Activated T-helper 1 cell treated with anti-CD3 and anti-CD28 coated beads, Interleukin-2, amount 50 U/mL, for 16 hours (primary cell): ENCODE data around the gene DHX16.

ENCODE experiments used
- DNase-seq, 2 donors: peaks; one replicate each; pipeline ENCODE4 v3.0.0-alpha.2; 2020; ENCODE audit warnings: low read depth in 1 of 2, low spot score in 1 of 2

DHX16 gene

DNA sequence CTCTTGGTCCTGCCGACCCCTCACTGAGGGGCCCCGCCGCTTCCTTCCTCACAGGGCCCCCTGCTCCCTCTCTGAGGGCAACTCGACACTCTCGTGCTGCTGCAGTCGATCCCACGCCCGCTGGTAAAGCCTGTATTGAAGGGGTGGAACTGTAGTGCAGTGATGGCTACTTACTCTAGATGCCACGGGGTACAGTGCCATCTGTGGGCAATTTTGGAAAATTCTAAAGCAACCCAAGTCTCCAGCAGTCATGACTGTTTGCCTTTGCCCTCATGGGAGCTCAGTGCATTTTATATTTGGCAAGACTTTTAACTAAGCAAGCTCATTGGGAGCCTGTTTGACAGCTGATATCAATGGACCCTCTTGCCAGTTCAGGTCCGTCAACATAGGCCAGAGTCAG lies 32.3 kb downstream of the DHX16 start:
- DNase-seq: no peak

GRCh38 chr6:30635834-30636233 lies 37.0 kb downstream of the DHX16 start:
- no peak for DNase-seq

- peak; percentile 76 to 81 for DNase-seq
Measured at GRCh38 chr6:30626484-30627366, 46.1 kb downstream of the DHX16 start, which contains the start of gene ATAT1. Gene ATAT1, plus strand, starts transcription at chr6:30626874.

GRCh38 chr6:30625511-30625910 lies 47.3 kb downstream of the DHX16 start:
- DNase-seq: no peak

GRCh38 chr6:30619561-30619960 lies 53.2 kb downstream of the DHX16 start:
- no peak for DNase-seq

DNA sequence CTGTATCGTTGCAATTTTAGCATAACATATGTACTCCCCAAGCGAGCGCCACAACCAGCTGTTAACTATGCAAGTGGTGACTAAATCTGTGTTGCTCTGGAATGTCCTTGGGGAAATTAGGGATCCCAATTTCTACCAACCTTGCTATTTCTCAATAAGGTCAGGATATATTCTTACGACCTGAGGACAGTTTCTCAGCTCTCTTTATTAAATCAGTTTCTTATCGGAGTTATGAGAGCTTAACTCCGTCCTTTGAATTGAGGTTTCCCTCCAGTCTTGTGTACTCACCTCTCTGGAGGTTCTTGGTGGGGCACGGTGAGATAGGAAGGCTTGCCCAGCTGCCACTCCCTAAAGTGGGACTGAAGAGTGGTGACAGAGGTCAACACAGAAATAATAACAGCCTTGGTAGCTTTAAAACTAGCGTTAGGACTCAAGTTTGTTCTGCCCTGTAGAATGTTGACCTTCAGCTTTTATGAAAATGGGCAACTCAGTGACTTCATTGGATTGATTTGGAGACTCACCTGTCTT lies 54.5 kb downstream of the DHX16 start:
- no peak for DNase-seq

DNA sequence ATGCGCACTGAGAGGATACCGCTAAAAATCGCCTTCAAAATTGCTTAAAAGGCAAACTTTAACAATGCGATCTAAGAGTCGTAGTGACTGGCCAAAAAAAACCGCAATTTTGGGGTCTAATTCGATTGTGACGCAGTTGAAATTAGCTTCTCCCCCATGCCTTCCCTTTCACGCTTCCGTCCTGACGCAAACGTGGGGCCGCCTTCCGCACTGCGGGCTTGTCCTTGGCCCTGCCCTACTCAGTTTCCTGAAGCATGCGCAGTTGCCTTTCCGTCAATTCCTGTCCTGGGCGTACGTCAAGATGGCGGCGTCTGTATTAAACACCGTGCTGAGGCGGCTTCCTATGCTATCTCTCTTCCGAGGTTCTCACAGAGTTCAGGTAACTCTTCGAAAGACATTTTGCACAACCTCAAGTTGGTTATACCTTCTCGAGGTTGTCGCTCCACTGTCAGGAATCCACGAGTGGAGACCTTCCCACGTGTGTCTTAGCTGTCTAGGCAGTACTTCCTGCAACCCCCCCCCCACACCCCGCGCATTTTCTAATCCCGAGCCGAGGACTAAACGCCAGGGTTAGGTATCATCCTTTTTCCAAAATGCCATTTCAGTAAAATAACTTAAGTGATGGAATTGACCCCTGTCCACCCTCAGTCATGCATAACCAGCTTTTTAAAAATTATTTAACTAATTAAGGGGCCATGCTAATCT lies 55.1 kb downstream of the DHX16 start, which contains the start of gene MRPS18B:
MRPS18B (plus strand) TSS at position 276 of the 705 bp plus-strand sequence; CDS start at position 302, 26 bp downstream.
- DNase-seq: peak; percentile 91 to 96

GRCh38 chr6:30616811-30617564 lies 55.8 kb downstream of the DHX16 start, which contains the start of gene PPP1R10:
Gene PPP1R10, minus strand, starts transcription at chr6:30617243. Its CDS starts 7,299 bp downstream, at chr6:30609944.
- DNase-seq: peak; percentile 92 to 96

DNA sequence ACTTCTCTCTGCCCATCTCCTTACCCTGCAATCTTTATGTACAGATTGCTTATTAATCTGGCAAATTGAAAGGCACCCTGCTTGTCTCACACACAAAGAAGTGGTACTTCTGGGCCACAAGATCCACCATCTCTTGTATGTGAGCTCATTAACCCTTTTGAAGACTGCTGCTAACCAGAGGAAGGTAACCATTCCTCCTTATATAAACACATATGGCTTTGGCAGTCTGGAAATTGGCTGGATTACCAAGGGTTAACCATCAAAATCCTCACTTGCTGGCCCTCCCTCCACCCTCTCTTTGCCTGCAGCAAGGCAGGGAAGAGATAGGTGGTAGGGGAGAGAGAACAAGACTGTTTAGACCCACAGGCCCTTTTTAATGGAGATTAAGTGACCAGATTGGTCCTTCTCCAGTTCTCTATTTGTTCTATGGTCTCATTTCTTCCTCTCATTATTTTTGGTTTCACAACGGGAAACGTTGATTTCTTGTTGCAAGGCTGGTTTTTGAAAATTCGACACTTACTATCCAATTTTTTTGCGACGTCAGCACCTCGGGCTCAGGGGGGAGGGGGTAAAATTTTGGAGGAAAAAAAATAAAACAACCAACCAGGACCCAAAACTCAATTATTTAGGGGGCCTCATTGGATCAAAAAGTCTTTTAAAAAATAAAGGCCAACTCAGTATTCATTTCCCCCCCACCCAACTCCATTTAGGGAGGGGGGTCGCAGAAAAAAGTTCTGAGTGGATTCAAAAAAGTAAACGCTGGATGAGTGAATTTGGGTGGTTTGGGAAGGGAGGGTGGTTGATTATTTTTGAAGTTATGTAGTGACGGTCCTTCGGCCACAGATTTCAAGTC lies 56.6 kb downstream of the DHX16 start:
- DNase-seq: no peak

GRCh38 chr6:30615219-30615957 lies 57.4 kb downstream of the DHX16 start:
- no peak for DNase-seq

GRCh38 chr6:30614843-30615218 lies 58.0 kb downstream of the DHX16 start:
- peak; percentile 53 to 71 for DNase-seq

GRCh38 chr6:30614044-30614842 lies 58.6 kb downstream of the DHX16 start:
- no peak for DNase-seq

GRCh38 chr6:30613251-30614043 lies 59.4 kb downstream of the DHX16 start:
- DNase-seq: no peak

GRCh38 chr6:30612687-30613248 lies 60.0 kb downstream of the DHX16 start:
- no peak for DNase-seq

DNA sequence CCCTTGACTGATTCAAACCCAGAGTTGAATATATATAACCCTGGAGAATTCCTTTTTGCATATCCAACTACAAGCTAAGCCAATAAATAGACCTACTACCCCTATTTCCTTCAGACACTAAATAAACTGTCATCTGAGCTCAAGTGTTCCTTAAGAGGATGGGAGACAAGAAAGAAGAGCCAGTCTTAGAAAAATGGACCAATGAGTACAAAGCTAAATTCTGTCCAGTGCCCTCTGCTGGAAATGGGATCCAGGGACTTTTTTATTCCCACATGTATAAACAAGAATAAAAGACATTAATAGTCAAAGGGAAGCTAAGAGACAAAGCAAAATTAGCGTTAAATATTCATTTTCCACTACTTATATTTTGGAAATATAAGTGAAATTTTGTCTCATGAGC lies 60.6 kb downstream of the DHX16 start:
- DNase-seq: no peak

GRCh38 chr6:30611856-30612194 lies 61.0 kb downstream of the DHX16 start:
- no peak for DNase-seq

DNA sequence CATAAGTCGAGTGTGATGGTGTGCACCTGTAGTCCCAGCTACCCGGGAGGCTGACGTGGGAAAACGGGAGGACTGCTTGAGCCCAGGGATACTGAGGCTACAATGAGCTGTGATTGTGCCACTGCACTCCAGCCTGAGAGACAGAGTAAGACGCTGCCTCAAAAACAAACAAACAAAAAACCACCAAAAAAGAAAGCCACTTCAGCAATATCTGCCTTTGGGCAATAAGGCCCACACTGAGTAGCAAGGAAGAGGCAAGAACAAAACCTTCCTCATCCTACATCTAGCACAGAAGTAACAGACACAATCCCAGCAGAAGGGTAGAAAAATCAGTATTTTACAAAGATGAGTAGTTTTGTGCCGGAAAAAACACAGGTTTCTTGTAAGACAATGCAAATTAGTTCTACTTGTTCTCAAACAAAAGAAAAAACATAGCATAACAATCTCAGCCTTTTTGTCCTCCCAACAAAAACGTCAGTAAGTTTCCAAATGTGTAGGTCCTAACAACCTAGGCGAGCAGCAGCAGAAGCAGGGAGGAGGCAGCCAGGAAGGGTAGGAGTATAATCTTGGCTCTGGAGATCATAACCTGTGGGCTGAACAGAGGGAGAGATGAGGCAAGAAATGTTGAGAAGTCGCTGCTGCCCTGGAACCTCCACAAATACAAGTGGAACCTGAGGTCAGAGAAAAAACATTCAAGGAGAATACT lies 61.5 kb downstream of the DHX16 start:
- no peak for DNase-seq
